Stimulated activated memory B cell treated with anti-CD40 and anti-IgM and Interleukin-4, amounts not matched to agents 10 μg/mL and 1 μg/mL and 100 μg/mL, for 72 hours (primary cell): ENCODE data around the gene WNK1.
"Not testable (repeated sequence)": the region's sequence is repeated elsewhere in the genome, so short reads cannot be mapped to it uniquely, and the experiment has no call there.

Source experiments
- ATAC-seq: fragments of 150-1000 bp; cut with Tn5 transposase; 2 replicates; pipeline ENCODE4 v1.10.0; 2021
- H3K27ac Mint-ChIP-seq: one replicate; pipeline ENCODE4 v1.8.0; 2022; ENCODE audit warnings: mild to moderate bottlenecking, mixed read lengths
- H3K27me3 Mint-ChIP-seq: one replicate; pipeline ENCODE4 v1.8.0; 2022; ENCODE audit warnings: mixed read lengths
- H3K36me3 Mint-ChIP-seq: one replicate; pipeline ENCODE4 v1.8.0; 2022; ENCODE audit warnings: mixed read lengths
- H3K4me1 Mint-ChIP-seq: one replicate; pipeline ENCODE4 v1.8.0; 2022; ENCODE audit warnings: mixed read lengths
- H3K4me3 Mint-ChIP-seq: one replicate; pipeline ENCODE4 v1.8.0; 2022; ENCODE audit warnings: mild to moderate bottlenecking, moderate library complexity, mixed read lengths
- H3K9me3 Mint-ChIP-seq: one replicate; pipeline ENCODE4 v1.8.0; 2022; ENCODE audit warnings: mixed read lengths

WNK1 gene

GRCh38 chr12:754851-755562, 2.6 kb downstream of the WNK1 start:
- Mint-ChIP-seq H3K27me3 (no peaks in the 10 kb centered on the region), H3K4me1 (peaks cover 40% of the 10 kb centered on the region), H3K9me3 (no peaks in the 10 kb centered on the region), H3K4me3 (peak overlapping the region; percentile 98), H3K27ac (peak overlapping the region; percentile 25), H3K36me3 (peaks cover 8% of the 10 kb centered on the region)
- ATAC-seq = no peak

GRCh38 chr12:759628-760027, 7.2 kb downstream of the WNK1 start:
- H3K27ac Mint-ChIP-seq = no peak overlapping the region
- no peaks in the 10 kb centered on the region for H3K9me3 Mint-ChIP-seq
- no peaks in the 10 kb centered on the region for H3K27me3 Mint-ChIP-seq
- H3K36me3 Mint-ChIP-seq = peaks cover 18% of the 10 kb centered on the region
- ATAC-seq = no peak
- peaks cover 59% of the 10 kb centered on the region for H3K4me1 Mint-ChIP-seq
- H3K4me3 Mint-ChIP-seq = no peak overlapping the region

GRCh38 chr12:761256-761655, 8.9 kb downstream of the WNK1 start:
- H3K27me3 Mint-ChIP-seq = no peaks in the 10 kb centered on the region
- H3K27ac Mint-ChIP-seq = no peak overlapping the region
- peaks cover 3% of the 10 kb centered on the region for H3K9me3 Mint-ChIP-seq
- peaks cover 62% of the 10 kb centered on the region for H3K4me1 Mint-ChIP-seq
- H3K36me3 Mint-ChIP-seq = peaks cover 24% of the 10 kb centered on the region
- ATAC-seq = no peak
- H3K4me3 Mint-ChIP-seq = no peak overlapping the region

GRCh38 chr12:765840-766239, 13.5 kb downstream of the WNK1 start:
- ATAC-seq = peak; percentile 65
- Mint-ChIP-seq H3K4me1 (peaks cover 72% of the 10 kb centered on the region), H3K9me3 (peaks cover 3% of the 10 kb centered on the region), H3K27me3 (no peaks in the 10 kb centered on the region), H3K4me3 (no peak overlapping the region), H3K27ac (peak overlapping the region; percentile 20), H3K36me3 (peaks cover 30% of the 10 kb centered on the region)

- Mint-ChIP-seq H3K36me3 (peaks cover 19% of the 10 kb centered on the region), H3K27ac (no peak overlapping the region), H3K9me3 (peaks cover 3% of the 10 kb centered on the region), H3K4me3 (no peak overlapping the region), H3K27me3 (no peaks in the 10 kb centered on the region), H3K4me1 (peaks cover 66% of the 10 kb centered on the region)
- no peak for ATAC-seq
Measured at GRCh38 chr12:768434-768833, 16.1 kb downstream of the WNK1 start.

GRCh38 chr12:770479-770878, 18.1 kb downstream of the WNK1 start:
- no peak overlapping the region for H3K27ac Mint-ChIP-seq
- no peak overlapping the region for H3K4me3 Mint-ChIP-seq
- ATAC-seq = no peak
- peaks cover 3% of the 10 kb centered on the region for H3K9me3 Mint-ChIP-seq
- peaks cover 12% of the 10 kb centered on the region for H3K36me3 Mint-ChIP-seq
- H3K27me3 Mint-ChIP-seq = no peaks in the 10 kb centered on the region
- peaks cover 72% of the 10 kb centered on the region for H3K4me1 Mint-ChIP-seq

- Mint-ChIP-seq H3K27me3 (no peaks in the 10 kb centered on the region), H3K4me1 (peaks cover 82% of the 10 kb centered on the region), H3K36me3 (peaks cover 18% of the 10 kb centered on the region), H3K9me3 (no peaks in the 10 kb centered on the region), H3K4me3 (no peak overlapping the region), H3K27ac (no peak overlapping the region)
- no peak for ATAC-seq
Measured at GRCh38 chr12:772056-772697, 19.8 kb downstream of the WNK1 start.

GRCh38 chr12:774051-774614, 21.8 kb downstream of the WNK1 start:
- Mint-ChIP-seq H3K9me3 (no peaks in the 10 kb centered on the region), H3K4me3 (no peak overlapping the region), H3K27ac (peak overlapping the region; percentile 48), H3K4me1 (peaks cover 78% of the 10 kb centered on the region), H3K27me3 (no peaks in the 10 kb centered on the region), H3K36me3 (peaks cover 17% of the 10 kb centered on the region)
- no peak for ATAC-seq

GRCh38 chr12:775973-776771, 23.8 kb downstream of the WNK1 start:
- H3K36me3 Mint-ChIP-seq = peaks cover 13% of the 10 kb centered on the region
- H3K4me1 Mint-ChIP-seq = peaks cover 88% of the 10 kb centered on the region
- ATAC-seq, H3K4me3 Mint-ChIP-seq, H3K27me3 Mint-ChIP-seq, H3K9me3 Mint-ChIP-seq: not testable (repeated sequence)
- peak overlapping the region; percentile 54 for H3K27ac Mint-ChIP-seq

GRCh38 chr12:776772-777373, 24.5 kb downstream of the WNK1 start:
- not testable (repeated sequence) for H3K4me3 Mint-ChIP-seq, H3K9me3 Mint-ChIP-seq, ATAC-seq, H3K27me3 Mint-ChIP-seq
- Mint-ChIP-seq H3K27ac (peak overlapping the region; percentile 54), H3K4me1 (peaks cover 88% of the 10 kb centered on the region), H3K36me3 (peaks cover 13% of the 10 kb centered on the region)

- H3K27me3 Mint-ChIP-seq = no peaks in the 10 kb centered on the region
- peaks cover 82% of the 10 kb centered on the region for H3K4me1 Mint-ChIP-seq
- H3K36me3 Mint-ChIP-seq = peaks cover 13% of the 10 kb centered on the region
- no peaks in the 10 kb centered on the region for H3K9me3 Mint-ChIP-seq
- ATAC-seq = no peak
- H3K27ac Mint-ChIP-seq = no peak overlapping the region
- H3K4me3 Mint-ChIP-seq = no peak overlapping the region
Measured at GRCh38 chr12:777550-778047, 25.2 kb downstream of the WNK1 start.

- H3K27me3 Mint-ChIP-seq = no peaks in the 10 kb centered on the region
- no peaks in the 10 kb centered on the region for H3K9me3 Mint-ChIP-seq
Measured at GRCh38 chr12:778615-779014, 26.2 kb downstream of the WNK1 start.

GRCh38 chr12:779745-780734, 27.7 kb downstream of the WNK1 start:
- H3K27ac Mint-ChIP-seq = peak overlapping the region; percentile 64
- H3K9me3 Mint-ChIP-seq = no peaks in the 10 kb centered on the region
- peaks cover 13% of the 10 kb centered on the region for H3K36me3 Mint-ChIP-seq
- no peak for ATAC-seq
- peak overlapping the region; percentile 56 for H3K4me3 Mint-ChIP-seq
- peaks cover 64% of the 10 kb centered on the region for H3K4me1 Mint-ChIP-seq
- H3K27me3 Mint-ChIP-seq = no peaks in the 10 kb centered on the region

More at GRCh38 chr12:778615-779014, 26.2 kb downstream of the WNK1 start:
- peak overlapping the region; percentile 64 for H3K27ac Mint-ChIP-seq
- H3K4me3 Mint-ChIP-seq = peak overlapping the region; percentile 54
- ATAC-seq = no peak
- H3K4me1 Mint-ChIP-seq = peaks cover 72% of the 10 kb centered on the region
- peaks cover 13% of the 10 kb centered on the region for H3K36me3 Mint-ChIP-seq
